Nucleus accumbens (tissue), 56 donors: ENCODE measurements around the gene C1orf115.
"Not testable (repeated sequence)": the region's sequence is repeated elsewhere in the genome, so short reads cannot be mapped to it uniquely, and the experiment has no call there.

Source experiments
- DNase-seq, 56 donors: peaks; one replicate each; lab custom pipeline; 2025; lab: John Stamatoyannopoulos, UW

The C1orf115 gene

DNA sequence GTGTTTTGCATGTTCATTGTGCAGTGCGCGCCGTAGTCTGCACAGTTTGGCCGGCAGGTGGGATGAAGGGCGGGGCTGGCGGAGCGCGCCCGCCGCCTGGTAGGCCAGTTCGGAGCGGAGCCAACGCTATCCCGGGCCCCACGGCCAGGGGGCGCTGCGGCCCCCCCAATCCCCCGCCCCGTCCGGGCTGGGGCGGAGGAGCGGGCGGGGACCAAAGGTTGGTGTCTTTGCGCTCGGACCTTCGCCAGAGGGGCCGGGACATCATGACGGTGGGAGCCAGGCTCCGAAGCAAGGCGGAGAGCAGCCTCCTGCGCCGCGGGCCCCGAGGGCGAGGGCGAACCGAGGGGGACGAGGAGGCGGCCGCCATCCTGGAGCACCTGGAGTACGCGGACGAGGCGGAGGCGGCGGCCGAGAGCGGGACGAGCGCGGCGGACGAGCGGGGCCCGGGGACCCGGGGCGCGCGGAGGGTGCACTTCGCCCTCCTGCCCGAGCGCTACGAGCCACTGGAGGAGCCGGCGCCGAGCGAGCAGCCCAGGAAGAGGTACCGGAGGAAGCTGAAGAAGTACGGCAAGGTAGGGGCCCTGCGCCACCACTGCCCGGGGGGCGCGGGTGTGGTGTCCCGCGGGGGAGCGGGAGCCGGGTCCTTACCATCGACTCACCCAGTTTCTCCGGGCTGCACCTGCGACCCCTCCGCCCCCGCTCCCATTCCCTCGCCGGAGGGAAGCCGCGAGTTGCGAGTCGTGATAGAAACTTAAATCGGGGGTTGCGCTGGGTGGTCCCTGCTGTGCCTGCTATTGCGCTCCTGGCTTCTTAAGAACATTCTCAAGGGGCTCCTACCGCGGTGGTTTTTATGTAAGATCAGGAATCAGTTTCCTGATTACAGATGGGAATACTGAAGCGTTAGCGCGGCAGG lies at the start of gene C1orf115:
C1orf115 (plus strand) TSS at position 224 of the 913 bp plus-strand sequence; CDS start at position 264, 40 bp downstream.
- peak in 35 of 56 donors; percentile 6 to 77 (median 31) for DNase-seq

- no peak for DNase-seq
Measured at GRCh38 chr1:220642285-220642684, 47.9 kb upstream of the C1orf115 start.

DNA sequence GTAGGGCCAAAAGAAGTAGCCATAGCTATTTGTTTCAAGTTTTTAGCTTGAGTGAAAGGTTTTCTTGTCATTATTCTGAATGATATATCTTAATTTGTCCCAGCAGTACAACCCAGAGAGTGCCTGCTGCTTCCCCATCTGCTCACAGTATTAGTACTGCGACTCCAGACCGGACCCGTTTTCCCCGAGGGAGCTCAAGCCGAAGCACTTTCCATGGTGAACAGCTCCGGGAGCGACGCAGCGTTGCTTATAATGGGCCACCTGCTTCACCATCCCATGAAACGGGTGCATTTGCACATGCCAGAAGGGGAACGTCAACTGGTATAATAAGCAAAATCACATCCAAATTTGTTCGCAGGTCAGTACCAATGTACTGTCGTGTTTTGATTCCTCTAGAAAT lies 37.2 kb upstream of the C1orf115 start:
- no peak for DNase-seq

GRCh38 chr1:220655509-220655908 lies 34.7 kb upstream of the C1orf115 start:
- no peak for DNase-seq

GRCh38 chr1:220655961-220656740 lies 34.0 kb upstream of the C1orf115 start:
- no peak for DNase-seq

DNA sequence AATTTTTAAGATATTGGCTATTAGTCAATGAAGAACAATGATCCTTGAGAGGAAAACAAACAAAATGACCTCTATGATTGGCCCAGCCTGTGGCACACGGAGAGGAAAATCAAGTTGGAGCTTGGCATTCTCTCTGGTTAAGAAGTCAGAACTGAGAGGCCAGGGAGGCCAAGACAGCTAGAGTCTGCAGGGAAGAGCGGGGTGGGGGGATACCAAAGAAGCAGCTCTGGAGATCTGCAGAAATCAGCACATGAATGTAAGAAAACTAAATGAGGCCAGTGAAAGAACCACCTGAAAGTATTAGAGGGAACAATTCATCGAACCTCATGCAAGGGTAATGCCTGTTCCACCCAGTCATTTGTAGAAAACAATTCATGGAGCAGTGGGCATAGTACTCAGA lies 23.8 kb upstream of the C1orf115 start:
- DNase-seq: no peak

GRCh38 chr1:220669005-220669404 lies 21.2 kb upstream of the C1orf115 start:
- DNase-seq: no peak

DNA sequence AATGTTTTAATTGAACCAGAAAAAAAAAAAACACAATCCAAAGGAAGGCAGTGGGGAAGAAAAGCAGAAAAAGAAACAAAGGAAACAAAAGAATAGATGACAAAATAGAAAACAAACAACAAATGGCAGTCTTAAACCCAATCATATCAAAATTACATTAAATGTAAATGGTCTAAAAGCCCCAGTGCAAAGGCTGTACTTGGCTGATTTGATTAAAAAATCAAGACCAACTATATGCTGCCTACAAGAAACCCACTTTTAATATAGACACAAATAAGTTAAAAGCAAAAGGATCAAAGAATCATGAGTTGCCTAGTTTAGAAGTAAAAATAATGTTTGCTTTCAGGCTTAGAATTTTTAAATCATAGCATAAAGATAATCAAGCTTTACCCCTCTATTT lies 19.8 kb upstream of the C1orf115 start:
- no peak for DNase-seq

- DNase-seq: no peak
Measured at GRCh38 chr1:220673921-220674320, 16.2 kb upstream of the C1orf115 start.

DNA sequence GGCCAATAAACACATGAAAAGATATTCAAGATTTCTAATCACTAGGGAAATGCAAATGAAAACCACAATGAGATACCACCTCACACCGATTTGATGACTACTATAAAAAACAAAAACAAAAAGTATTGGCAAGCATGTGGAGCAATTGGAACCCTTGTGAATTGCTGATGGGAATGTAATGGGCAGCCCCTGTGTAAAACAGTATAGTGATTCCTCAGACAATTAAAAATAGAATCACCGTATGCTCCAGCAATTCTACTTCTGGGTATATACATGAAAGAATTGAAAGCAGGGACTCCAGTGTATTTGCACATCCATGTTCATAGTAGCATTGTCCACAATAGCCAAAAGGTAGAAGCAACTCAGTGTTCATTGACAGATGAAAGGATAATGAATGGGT lies 12.9 kb upstream of the C1orf115 start:
- no peak for DNase-seq

DNA sequence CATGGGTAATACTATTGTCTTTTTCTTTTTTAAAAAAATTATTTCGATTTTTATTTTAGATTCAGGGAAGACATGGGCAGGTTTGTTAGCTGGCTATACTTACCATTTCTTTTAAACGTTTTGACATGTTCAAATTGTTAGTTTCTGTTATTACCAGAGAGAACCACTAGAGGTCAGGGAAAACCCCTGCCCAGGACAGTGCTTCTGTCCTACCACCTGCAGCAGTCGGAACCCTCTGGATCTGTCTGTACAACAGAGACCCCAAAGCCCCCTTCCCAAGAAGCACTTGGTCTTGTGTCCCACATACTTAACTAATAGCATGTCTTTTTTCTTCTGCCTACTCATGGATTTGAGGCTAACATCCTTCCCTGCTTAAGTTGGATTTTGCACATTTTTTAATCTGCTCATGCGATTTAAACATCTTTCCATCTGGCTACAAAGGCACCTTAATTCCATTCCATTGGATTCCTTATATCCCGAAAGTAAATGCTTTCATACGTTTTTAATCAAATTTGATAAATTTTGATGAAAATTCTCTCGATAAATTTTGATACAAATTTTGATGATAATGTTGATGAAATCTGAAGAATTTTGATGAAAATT lies 10.0 kb upstream of the C1orf115 start:
- peak in 2 of 56 donors; percentile 7 to 8 for DNase-seq

- no peak for DNase-seq
Measured at GRCh38 chr1:220681220-220681880, 8.8 kb upstream of the C1orf115 start.

DNA sequence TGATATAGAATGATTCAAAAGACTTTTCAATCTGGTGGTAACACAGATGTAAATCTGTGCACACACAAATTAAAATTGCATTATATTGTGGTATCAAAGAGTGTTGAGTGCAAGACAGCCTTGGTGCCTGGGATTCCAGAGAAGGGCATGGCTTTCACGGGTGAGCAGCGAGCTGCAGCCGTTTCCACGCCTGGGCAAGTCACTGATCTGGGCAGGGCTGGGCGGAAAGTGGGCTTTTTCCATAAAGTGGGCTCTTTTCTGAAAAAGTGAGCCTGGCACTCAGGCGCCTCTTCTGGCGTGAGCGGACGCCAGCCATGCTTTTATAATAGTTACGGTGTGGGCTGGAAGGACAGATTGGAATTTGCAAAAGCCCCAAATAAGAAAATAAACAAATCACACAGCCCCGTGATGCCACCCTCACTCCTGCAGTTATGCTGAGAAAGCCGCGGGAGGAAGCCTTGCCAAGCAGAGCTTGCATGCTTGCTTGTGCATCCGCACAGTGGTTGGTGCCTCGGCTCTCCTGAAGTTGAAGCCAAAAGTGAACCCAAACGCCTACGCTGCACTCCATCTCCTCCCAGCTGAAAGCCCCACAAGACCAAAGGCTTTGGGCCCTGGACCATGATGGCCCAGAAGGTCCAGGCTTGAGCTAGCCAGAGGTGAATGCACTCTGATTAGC lies 7.1 kb upstream of the C1orf115 start:
- DNase-seq: no peak

- not testable (repeated sequence) for DNase-seq
Measured at GRCh38 chr1:220683716-220684115, 6.4 kb upstream of the C1orf115 start.

GRCh38 chr1:220684890-220685289 lies 5.3 kb upstream of the C1orf115 start:
- DNase-seq: no peak

DNA sequence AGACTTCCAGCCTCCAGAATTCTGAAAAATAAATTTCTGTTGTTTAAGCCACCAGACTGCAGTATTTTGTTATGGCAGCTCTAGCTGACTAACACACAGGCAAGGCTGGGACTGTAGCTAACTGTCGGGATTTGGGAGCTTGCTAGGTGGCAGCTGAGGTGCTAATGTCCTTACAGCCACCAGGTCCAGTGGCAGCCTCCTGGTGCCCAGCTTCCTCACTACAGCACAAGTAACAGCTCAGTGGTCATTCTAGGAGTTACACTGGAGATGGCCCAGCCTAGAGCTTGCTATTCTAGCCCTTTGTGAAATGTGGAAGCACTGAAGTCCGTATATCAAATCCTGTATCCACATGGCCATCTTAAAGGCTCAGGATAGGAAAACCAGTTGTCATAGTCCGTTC lies 4.3 kb upstream of the C1orf115 start:
- no peak for DNase-seq

DNA sequence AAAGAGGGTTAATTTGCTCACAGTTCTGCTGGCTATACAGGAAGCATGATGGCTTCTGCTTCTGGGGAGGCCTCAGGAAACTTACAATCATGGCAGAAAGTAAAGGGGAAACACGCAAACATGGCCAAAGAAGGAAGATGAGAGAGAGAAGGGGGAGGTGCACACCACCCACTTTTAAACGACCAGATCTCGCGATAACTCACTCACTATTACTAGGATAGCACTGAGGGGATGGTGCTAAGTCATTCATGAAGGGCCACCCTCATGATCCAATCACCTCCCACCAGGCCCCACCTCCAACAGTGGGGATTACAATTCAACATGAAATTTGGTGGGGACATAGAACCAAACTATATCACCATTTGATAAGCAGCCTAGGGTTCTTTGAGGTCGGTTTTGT lies 2.4 kb upstream of the C1orf115 start:
- DNase-seq: no peak

DNA sequence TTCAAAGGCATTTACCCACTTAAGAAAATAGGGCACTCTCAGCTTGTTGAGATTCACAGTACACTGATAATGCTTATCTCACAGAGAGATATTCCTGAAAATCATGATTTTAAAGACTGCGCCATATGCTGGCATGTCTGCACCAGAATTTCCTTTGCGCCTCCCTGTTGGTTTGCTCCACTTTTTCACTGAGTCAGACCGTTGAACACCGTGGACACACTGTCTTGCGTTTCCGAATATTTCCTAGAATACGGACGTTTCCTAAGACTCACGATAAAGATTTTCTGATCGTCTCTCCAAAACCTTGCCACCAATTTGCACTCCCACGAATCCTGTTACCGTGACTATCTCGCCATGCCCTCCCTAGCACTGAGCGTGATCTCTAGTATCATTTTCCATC lies 497 bp upstream of the C1orf115 start:
- no peak for DNase-seq

- DNase-seq: no peak
Measured at GRCh38 chr1:220691053-220691684, 1.0 kb downstream of the C1orf115 start.
